Measurements from ENCODE around the gene CTF1. TPM values are rescaled to one million over a fixed set of nuclear protein-coding genes. Genes with fewer than 3 reads are reported as not detected.
"Not testable (repeated sequence)": the region's sequence is repeated elsewhere in the genome, so short reads cannot be mapped to it uniquely, and the experiment has no call there.

CTF1 gene
- total RNA-seq, 1 experiment from 2014 or later, result 1.1 TPM

- Histone ChIP-seq H3K79me2 (ENCODE audit: low read length) (no peaks in the 10 kb centered on the region), H3K4me3 (ENCODE audit: low read length) (no peak overlapping the region), H3K4me2 (ENCODE audit: low read depth, low read length, poor library complexity, severe bottlenecking) (no peak overlapping the region), H3K9ac (ENCODE audit: low read length) (no peak overlapping the region), H3K4me1 (ENCODE audit: low read length) (no peaks in the 10 kb centered on the region), H3K36me3 (ENCODE audit: insufficient read depth, low read length) (peaks cover 9% of the 10 kb centered on the region; the same call in 1 of the 2 replicates), H4K20me1 (ENCODE audit: insufficient read depth, low read depth, low read length) (no peaks in the 10 kb centered on the region), H3K9me3 (ENCODE audit: low read length) (no peaks in the 10 kb centered on the region), H3K9me2 (replicated peaks; ENCODE audit: insufficient read depth, low read length) (no peaks in the 10 kb centered on the region), H3K27me3 (ENCODE audit: low read length) (no peaks in the 10 kb centered on the region), H3K27ac (ENCODE audit: low read length) (no peak overlapping the region), H2AFZ (ENCODE audit: low read length) (no peak overlapping the region)
- peak; percentile 75 for DNase-seq
These were observed 38.6 kb downstream of the CTF1 start for GRCh38 chr16:30934827-30935557.

GRCh38 chr16:30937692-30938091, 41.3 kb downstream of the CTF1 start:
- H3K9ac ChIP-seq (ENCODE audit: low read length), result no peak overlapping the region
- no peaks in the 10 kb centered on the region for H4K20me1 ChIP-seq (ENCODE audit: insufficient read depth, low read depth, low read length)

GRCh38 chr16:30939571-30939970, 43.2 kb downstream of the CTF1 start:
- H3K79me2 ChIP-seq (ENCODE audit: low read length); DNase-seq; H3K4me1 ChIP-seq (ENCODE audit: low read length); H4K20me1 ChIP-seq (ENCODE audit: insufficient read depth, low read depth, low read length); H3K4me2 ChIP-seq (ENCODE audit: low read depth, low read length, poor library complexity, severe bottlenecking); H3K9me3 ChIP-seq (ENCODE audit: low read length); H3K9me2 ChIP-seq (replicated peaks; ENCODE audit: insufficient read depth, low read length); H3K27me3 ChIP-seq (ENCODE audit: low read length); H3K27ac ChIP-seq (ENCODE audit: low read length); H3K9ac ChIP-seq (ENCODE audit: low read length); H3K4me3 ChIP-seq (ENCODE audit: low read length); H2AFZ ChIP-seq (ENCODE audit: low read length): not testable (repeated sequence)
- H3K36me3 ChIP-seq (ENCODE audit: insufficient read depth, low read length), result peaks cover 16% of the 10 kb centered on the region

More at GRCh38 chr16:30937692-30938091, 41.3 kb downstream of the CTF1 start:
- no peaks in the 10 kb centered on the region for H3K27me3 ChIP-seq (ENCODE audit: low read length)
- peaks cover 5% of the 10 kb centered on the region; the same call in 1 of the 2 replicates for H3K36me3 ChIP-seq (ENCODE audit: insufficient read depth, low read length)
- no peak overlapping the region for H2AFZ ChIP-seq (ENCODE audit: low read length)
- no peaks in the 10 kb centered on the region for H3K9me3 ChIP-seq (ENCODE audit: low read length)
- no peaks in the 10 kb centered on the region; the same call in 1 of the 2 replicates for H3K79me2 ChIP-seq (ENCODE audit: low read length)
- H3K4me2 ChIP-seq (ENCODE audit: low read depth, low read length, poor library complexity, severe bottlenecking), result no peak overlapping the region
- H3K4me1 ChIP-seq (ENCODE audit: low read length), result peaks cover 9% of the 10 kb centered on the region
- no peak overlapping the region for H3K4me3 ChIP-seq (ENCODE audit: low read length)
- no peaks in the 10 kb centered on the region for H3K9me2 ChIP-seq (replicated peaks; ENCODE audit: insufficient read depth, low read length)
- DNase-seq, result no peak
- H3K27ac ChIP-seq (ENCODE audit: low read length), result no peak overlapping the region

- H3K27ac ChIP-seq (ENCODE audit: low read length), result no peak overlapping the region
- no peaks in the 10 kb centered on the region for H3K9me3 ChIP-seq (ENCODE audit: low read length)
- H3K36me3 ChIP-seq (ENCODE audit: insufficient read depth, low read length), result peaks cover 16% of the 10 kb centered on the region
- no peaks in the 10 kb centered on the region for H4K20me1 ChIP-seq (ENCODE audit: insufficient read depth, low read depth, low read length)
- no peak overlapping the region; the same call in 1 of the 2 replicates for H2AFZ ChIP-seq (ENCODE audit: low read length)
- no peak overlapping the region for H3K4me3 ChIP-seq (ENCODE audit: low read length)
- no peaks in the 10 kb centered on the region; the same call in 1 of the 2 replicates for H3K79me2 ChIP-seq (ENCODE audit: low read length)
- DNase-seq, result peak; percentile 90
- peaks cover 9% of the 10 kb centered on the region for H3K4me1 ChIP-seq (ENCODE audit: low read length)
- H3K9me2 ChIP-seq (replicated peaks; ENCODE audit: insufficient read depth, low read length), result no peaks in the 10 kb centered on the region
- H3K27me3 ChIP-seq (ENCODE audit: low read length), result no peaks in the 10 kb centered on the region
- H3K4me2 ChIP-seq (ENCODE audit: low read depth, low read length, poor library complexity, severe bottlenecking), result no peak overlapping the region
- peak overlapping the region; percentile 37; the same call in 1 of the 2 replicates for H3K9ac ChIP-seq (ENCODE audit: low read length)
These were observed 45.4 kb downstream of the CTF1 start for GRCh38 chr16:30941600-30942425.

- H3K4me1 ChIP-seq (ENCODE audit: low read length), result peaks cover 9% of the 10 kb centered on the region
- no peak for DNase-seq
- H3K27me3 ChIP-seq (ENCODE audit: low read length), result no peaks in the 10 kb centered on the region
- no peak overlapping the region for H2AFZ ChIP-seq (ENCODE audit: low read length)
- no peak overlapping the region for H3K4me2 ChIP-seq (ENCODE audit: low read depth, low read length, poor library complexity, severe bottlenecking)
- no peaks in the 10 kb centered on the region for H4K20me1 ChIP-seq (ENCODE audit: insufficient read depth, low read depth, low read length)
- no peak overlapping the region for H3K9ac ChIP-seq (ENCODE audit: low read length)
- no peak overlapping the region for H3K4me3 ChIP-seq (ENCODE audit: low read length)
- H3K36me3 ChIP-seq (ENCODE audit: insufficient read depth, low read length), result peaks cover 16% of the 10 kb centered on the region
- H3K79me2 ChIP-seq (ENCODE audit: low read length), result no peaks in the 10 kb centered on the region; the same call in 1 of the 2 replicates
- H3K9me2 ChIP-seq (replicated peaks; ENCODE audit: insufficient read depth, low read length), result no peaks in the 10 kb centered on the region
- no peak overlapping the region for H3K27ac ChIP-seq (ENCODE audit: low read length)
- no peaks in the 10 kb centered on the region for H3K9me3 ChIP-seq (ENCODE audit: low read length)
These were observed 46.0 kb downstream of the CTF1 start for GRCh38 chr16:30942426-30942806.

- Histone ChIP-seq H3K27ac (ENCODE audit: low read length) (no peak overlapping the region), H3K79me2 (ENCODE audit: low read length) (peaks cover 4% of the 10 kb centered on the region), H3K9ac (ENCODE audit: low read length) (no peak overlapping the region), H3K9me2 (replicated peaks; ENCODE audit: insufficient read depth, low read length) (no peaks in the 10 kb centered on the region), H3K4me1 (ENCODE audit: low read length) (peaks cover 18% of the 10 kb centered on the region), H3K4me3 (ENCODE audit: low read length) (no peak overlapping the region), H3K4me2 (ENCODE audit: low read depth, low read length, poor library complexity, severe bottlenecking) (no peak overlapping the region), H3K36me3 (ENCODE audit: insufficient read depth, low read length) (peaks cover 16% of the 10 kb centered on the region), H4K20me1 (ENCODE audit: insufficient read depth, low read depth, low read length) (no peaks in the 10 kb centered on the region), H3K9me3 (ENCODE audit: low read length) (no peaks in the 10 kb centered on the region), H2AFZ (ENCODE audit: low read length) (no peak overlapping the region), H3K27me3 (ENCODE audit: low read length) (no peaks in the 10 kb centered on the region)
- no peak for DNase-seq
These were observed 47.9 kb downstream of the CTF1 start for GRCh38 chr16:30944352-30944751.

GRCh38 chr16:30946671-30947540, 50.5 kb downstream of the CTF1 start:
- Histone ChIP-seq H3K9ac (ENCODE audit: low read length) (no peak overlapping the region), H4K20me1 (ENCODE audit: insufficient read depth, low read depth, low read length) (no peaks in the 10 kb centered on the region), H3K27me3 (ENCODE audit: low read length) (no peaks in the 10 kb centered on the region)

GRCh38 chr16:30947541-30947858, 51.1 kb downstream of the CTF1 start:
- peaks cover 13% of the 10 kb centered on the region for H3K36me3 ChIP-seq (ENCODE audit: insufficient read depth, low read length)
- H3K9me2 ChIP-seq (replicated peaks; ENCODE audit: insufficient read depth, low read length), result no peaks in the 10 kb centered on the region
- H3K9ac ChIP-seq (ENCODE audit: low read length), result no peak overlapping the region
- peaks cover 10% of the 10 kb centered on the region for H3K79me2 ChIP-seq (ENCODE audit: low read length)
- no peaks in the 10 kb centered on the region for H3K27me3 ChIP-seq (ENCODE audit: low read length)
- H3K27ac ChIP-seq (ENCODE audit: low read length), result no peak overlapping the region
- no peak for DNase-seq
- H3K4me3 ChIP-seq (ENCODE audit: low read length), result no peak overlapping the region
- no peak overlapping the region for H3K4me2 ChIP-seq (ENCODE audit: low read depth, low read length, poor library complexity, severe bottlenecking)
- no peak overlapping the region for H2AFZ ChIP-seq (ENCODE audit: low read length)
- peaks cover 22% of the 10 kb centered on the region for H3K4me1 ChIP-seq (ENCODE audit: low read length)
- H4K20me1 ChIP-seq (ENCODE audit: insufficient read depth, low read depth, low read length), result no peaks in the 10 kb centered on the region
- no peaks in the 10 kb centered on the region for H3K9me3 ChIP-seq (ENCODE audit: low read length)

More at GRCh38 chr16:30946671-30947540, 50.5 kb downstream of the CTF1 start:
- Histone ChIP-seq H3K4me1 (ENCODE audit: low read length) (peaks cover 25% of the 10 kb centered on the region), H2AFZ (ENCODE audit: low read length) (no peak overlapping the region), H3K9me2 (replicated peaks; ENCODE audit: insufficient read depth, low read length) (no peaks in the 10 kb centered on the region), H3K9me3 (ENCODE audit: low read length) (no peaks in the 10 kb centered on the region), H3K79me2 (ENCODE audit: low read length) (peaks cover 10% of the 10 kb centered on the region), H3K4me2 (ENCODE audit: low read depth, low read length, poor library complexity, severe bottlenecking) (no peak overlapping the region), H3K4me3 (ENCODE audit: low read length) (no peak overlapping the region), H3K27ac (ENCODE audit: low read length) (no peak overlapping the region), H3K36me3 (ENCODE audit: insufficient read depth, low read length) (peaks cover 16% of the 10 kb centered on the region)
- DNase-seq, result no peak

All from Karpas-422 (cell line).